HepG2 (cell line): ENCODE results near the gene ZFTA. TPM values are rescaled to one million over a fixed set of nuclear protein-coding genes. Genes with fewer than 3 reads are reported as not detected.
A peak's percentile ranks its signal among the peaks of the same experiment; 100 is the strongest.

ENCODE experiments used
- AGO2 ChIP-seq: fragments of 200-400 bp; formaldehyde crosslinking; optimal IDR thresholded peaks from 2 replicates; pipeline ENCODE3; 2017; ENCODE audit warnings: mild to moderate bottlenecking, low read depth, low read length, moderate library complexity
- ARHGAP35 ChIP-seq: sonication (generic); formaldehyde crosslinking; IDR thresholded peaks from 2 replicates; pipeline ENCODE4 v1.9.0; 2022; ENCODE audit warnings: mild to moderate bottlenecking, inconsistent platforms, moderate library complexity, missing genetic modification reagents, borderline replicate concordance
- ARID4A ChIP-seq: sonication (generic); formaldehyde crosslinking; IDR thresholded peaks from 2 replicates; pipeline ENCODE4 v1.5.0; 2020; ENCODE audit warnings: mild to moderate bottlenecking, missing genetic modification reagents, borderline replicate concordance
- E2F5 ChIP-seq: sonication (generic); formaldehyde crosslinking; conservative IDR thresholded peaks from 2 replicates; pipeline ENCODE4 v1.4.0; 2020; ENCODE audit warnings: missing genetic modification reagents
- ETV5 ChIP-seq: IDR thresholded peaks from 2 replicates; pipeline ENCODE4 v1.6.1; 2018; ENCODE audit warnings: missing biosample characterization, missing genetic modification reagents, inconsistent platforms, borderline replicate concordance
- HMG20A ChIP-seq: IDR thresholded peaks from 2 replicates; pipeline ENCODE4 v1.6.1; 2016; ENCODE audit warnings: borderline replicate concordance
- ISL2 ChIP-seq: sonication (generic); formaldehyde crosslinking; IDR thresholded peaks from 2 replicates; pipeline ENCODE4 v1.5.0; 2020; ENCODE audit warnings: missing genetic modification reagents
- KLF15 ChIP-seq: sonication (generic); formaldehyde crosslinking; IDR thresholded peaks from 2 replicates; pipeline ENCODE4 v1.8.1; 2023; ENCODE audit warnings: borderline replicate concordance, mild to moderate bottlenecking, inconsistent platforms, missing genetic modification reagents, mixed read lengths
- KMT2B ChIP-seq: IDR thresholded peaks from 2 replicates; pipeline ENCODE4 v1.6.1; 2016; ENCODE audit warnings: missing genetic modification reagents, missing compliant biosample characterization
- NCOA5 ChIP-seq: sonication (generic); formaldehyde crosslinking; IDR thresholded peaks from 2 replicates; pipeline ENCODE4 v1.4.0; 2020; ENCODE audit warnings: missing genetic modification reagents
- PHF20 ChIP-seq: sonication (generic); formaldehyde crosslinking; IDR thresholded peaks from 2 replicates; pipeline ENCODE4 v1.5.0; 2020; ENCODE audit warnings: mild to moderate bottlenecking, missing genetic modification reagents
- RBFOX2 ChIP-seq: fragments of 200-400 bp; formaldehyde crosslinking; IDR thresholded peaks from 2 replicates; pipeline ENCODE4 v1.6.1; 2017; ENCODE audit warnings: low read depth, mild to moderate bottlenecking, low read length
- RXRA ChIP-seq: sonication (generic); formaldehyde crosslinking; IDR thresholded peaks from 2 replicates; pipeline ENCODE4 v1.5.1; 2020; ENCODE audit warnings: missing genetic modification reagents
- SAP130 ChIP-seq: IDR thresholded peaks from 2 replicates; pipeline ENCODE4 v1.6.1; 2016; ENCODE audit warnings: low read depth
- TAF15 ChIP-seq: fragments of 200-400 bp; formaldehyde crosslinking; IDR thresholded peaks from one replicate; pipeline ENCODE4 v1.6.1; 2018; ENCODE audit warnings: mild to moderate bottlenecking, low read depth, low read length; ENCODE audit not compliant: poor library complexity, severe bottlenecking
- THAP7 ChIP-seq: sonication (generic); formaldehyde crosslinking; IDR thresholded peaks from 2 replicates; pipeline ENCODE4 v1.8.1; 2023; ENCODE audit warnings: mild to moderate bottlenecking, missing genetic modification reagents
- TOE1 ChIP-seq: sonication (generic); formaldehyde crosslinking; IDR thresholded peaks from 2 replicates; pipeline ENCODE4 v1.4.0; 2020; ENCODE audit warnings: mild to moderate bottlenecking, missing genetic modification reagents
- ZBTB1 ChIP-seq: sonication (generic); formaldehyde crosslinking; IDR thresholded peaks from 2 replicates; pipeline ENCODE4 v1.4.0; 2020; ENCODE audit warnings: missing genetic modification reagents, borderline replicate concordance
- ZFAT ChIP-seq: sonication (generic); formaldehyde crosslinking; conservative IDR thresholded peaks from 2 replicates; pipeline ENCODE4 v1.8.1; 2023; ENCODE audit warnings: missing genetic modification reagents, inconsistent platforms
- ZNF205 ChIP-seq: IDR thresholded peaks from 2 replicates; pipeline ENCODE4 v1.6.1; 2018; ENCODE audit warnings: missing biosample characterization, missing genetic modification reagents
- ZNF501 ChIP-seq: sonication (generic); formaldehyde crosslinking; IDR thresholded peaks from 2 replicates; pipeline ENCODE4 v1.5.1; 2020; ENCODE audit warnings: mild to moderate bottlenecking, moderate library complexity, missing genetic modification reagents
- polyA plus RNA-seq, 8 experiments: library from polyadenylated mRNA; depleted of rRNA in 3 of 8; stranded (reverse) in 7 of 8; unstranded in 1 of 8; fragments of >200 nt; fragmentation: Illumina TruSeq in 4 of 8; extraction: Trizol in 4 of 8; gene quantifications; 2 replicates each; pipeline versions ENCODE4 v1.2.1 to v1.2.3, GENCODE V29; 2011 to 2016; ENCODE audit warnings: low read depth in 4 of 8, missing spikeins in 1 of 8, mixed read lengths in 1 of 8; ENCODE audit not compliant: insufficient read depth in 1 of 8
- total RNA-seq, 5 experiments: library from RNA; depleted of rRNA; stranded (reverse); fragments of >200 nt; fragmentation: Illumina TruSeq; extraction: Trizol; gene quantifications; 2 replicates each; pipeline ENCODE4 v1.2.3, GENCODE V29; 2016; ENCODE audit warnings: low read depth in 1 of 5

ZFTA gene
- total and polyA plus RNA-seq, 2 of the 13 experiments (the other 11 are each of a cell fraction or from before 2014, with no cell fraction given): 3.9 to 10.4 TPM

- no peak; the same call in 1 of the 2 replicates for TF ChIP-seq RBFOX2
- no peak for TF ChIP-seq ETV5 (CRISPR knock-in tag)
- 0 out of 2 replicates have a peak, but pooled peaks have one; percentile 48 for TF ChIP-seq SAP130 (CRISPR knock-in tag)
- TF ChIP-seq KLF15 (CRISPR knock-in tag): no peak
- TF ChIP-seq TAF15: no peak
- TF ChIP-seq ISL2: 0 out of 2 replicates have a peak, but pooled peaks have one; percentile 20
- TF ChIP-seq NCOA5 (CRISPR knock-in tag): no peak
- no peak for TF ChIP-seq ZFAT
- no peak for TF ChIP-seq TOE1 (CRISPR knock-in tag)
- TF ChIP-seq KMT2B: no peak
- no peak for TF ChIP-seq AGO2
- TF ChIP-seq ARHGAP35 (CRISPR knock-in tag): no peak
- TF ChIP-seq ARID4A (CRISPR knock-in tag): no peak; the same call in 1 of the 2 replicates
- peak; percentile 29; the same call in 1 of the 2 replicates for TF ChIP-seq RXRA
- peak; percentile 32; the same call in 1 of the 2 replicates for TF ChIP-seq ZNF501 (CRISPR knock-in tag)
- 0 out of 2 replicates have a peak, but pooled peaks have one; percentile 44 for TF ChIP-seq ZBTB1 (CRISPR knock-in tag)
- 0 out of 2 replicates have a peak, but pooled peaks have one; percentile 10 for TF ChIP-seq PHF20 (CRISPR knock-in tag)
- TF ChIP-seq ZNF205 (CRISPR knock-in tag): no peak
- no peak for TF ChIP-seq THAP7
- TF ChIP-seq HMG20A (CRISPR knock-in tag): no peak
- TF ChIP-seq E2F5 (CRISPR knock-in tag): peak; percentile 69; the same call in 1 of the 2 replicates
Measured at GRCh38 chr11:63813035-63813562, 44.5 kb upstream of the ZFTA start, which contains the start of gene SPINDOC (continued).
